Osteoblast (primary cell): Measurements from ENCODE around the gene MLANA. TPM values are rescaled to one million over a fixed set of nuclear protein-coding genes. Genes with fewer than 3 reads are reported as not detected.

ENCODE experiments used
- DNase-seq: peaks from one replicate; pipeline ENCODE4 v3.0.0; 2011; ENCODE audit warnings: low spot score, mixed read lengths; ENCODE audit not compliant: insufficient read length; ENCODE audit errors: missing footprints
- H2AFZ ChIP-seq: 2 replicates; pipeline ENCODE4 v1.6.0; 2011; ENCODE audit warnings: mild to moderate bottlenecking, low read length
- H3K27ac ChIP-seq: 2 replicates; pipeline ENCODE4 v1.5.1; 2011; ENCODE audit warnings: mild to moderate bottlenecking, low read depth, low read length, moderate library complexity
- H3K27me3 ChIP-seq: 2 replicates; pipeline ENCODE4 v1.6.0; 2012; ENCODE audit warnings: mild to moderate bottlenecking, control low read depth, inconsistent platforms, low read length, moderate library complexity; ENCODE audit not compliant: insufficient read depth
- H3K36me3 ChIP-seq: 2 replicates; pipeline ENCODE4 v1.5.1; 2011; ENCODE audit warnings: mild to moderate bottlenecking, low read length, control low read depth, moderate library complexity; ENCODE audit not compliant: insufficient read depth
- H3K4me1 ChIP-seq: 2 replicates; pipeline ENCODE4 v1.5.1; 2011; ENCODE audit warnings: mild to moderate bottlenecking, low read length, control low read depth, moderate library complexity; ENCODE audit not compliant: insufficient read depth
- H3K4me2 ChIP-seq: 2 replicates; pipeline ENCODE4 v1.6.0; 2011; ENCODE audit warnings: mild to moderate bottlenecking, low read length; ENCODE audit not compliant: insufficient read depth
- H3K4me3 ChIP-seq: fragments of 200-600 bp; sonication (generic); 3 replicates; pipeline ENCODE4 v1.5.1; 2012; ENCODE audit warnings: mild to moderate bottlenecking, low read length, inconsistent platforms; ENCODE audit not compliant: insufficient read depth
- H3K79me2 ChIP-seq: 2 replicates; pipeline ENCODE4 v1.6.0; 2012; ENCODE audit warnings: mild to moderate bottlenecking, low read length, control low read depth, inconsistent platforms; ENCODE audit not compliant: insufficient read depth
- H3K9me3 ChIP-seq: 2 replicates; pipeline ENCODE4 v1.5.1; 2011; ENCODE audit warnings: low read depth, low read length, control low read depth
- H4K20me1 ChIP-seq: 2 replicates; pipeline ENCODE4 v1.6.0; 2012; ENCODE audit warnings: mild to moderate bottlenecking, low read length, control low read depth; ENCODE audit not compliant: insufficient read depth
- total RNA-seq: library from RNA; depleted of rRNA; stranded (reverse); fragments of >200 nt; gene quantifications from 2 replicates; pipeline ENCODE4 v1.2.3, GENCODE V29; 2012
- TF ChIP-seq, protein P1 (sequence below): IDR thresholded peaks from 2 replicates; pipeline ENCODE4 v1.5.1; 2011; ENCODE audit warnings: mild to moderate bottlenecking, low read depth, low read length, moderate library complexity; ENCODE audit errors: extremely low read depth

The MLANA gene
- total RNA-seq, 1 donor, result not detected

GRCh38 chr9:5868235-5868634 lies 22.5 kb upstream of the MLANA start:
- DNase-seq, result no peak
- Histone ChIP-seq H3K4me2 (no peak overlapping the region), H3K79me2 (no peaks in the 10 kb centered on the region), H3K4me1 (no peaks in the 10 kb centered on the region), H2AFZ (no peak overlapping the region), H3K4me3 (no peak overlapping the region), H3K27ac (no peak overlapping the region), H4K20me1 (no peaks in the 10 kb centered on the region), H3K36me3 (no peaks in the 10 kb centered on the region), H3K27me3 (no peaks in the 10 kb centered on the region), H3K9me3 (no peaks in the 10 kb centered on the region)
- TF ChIP-seq, protein P1, sequence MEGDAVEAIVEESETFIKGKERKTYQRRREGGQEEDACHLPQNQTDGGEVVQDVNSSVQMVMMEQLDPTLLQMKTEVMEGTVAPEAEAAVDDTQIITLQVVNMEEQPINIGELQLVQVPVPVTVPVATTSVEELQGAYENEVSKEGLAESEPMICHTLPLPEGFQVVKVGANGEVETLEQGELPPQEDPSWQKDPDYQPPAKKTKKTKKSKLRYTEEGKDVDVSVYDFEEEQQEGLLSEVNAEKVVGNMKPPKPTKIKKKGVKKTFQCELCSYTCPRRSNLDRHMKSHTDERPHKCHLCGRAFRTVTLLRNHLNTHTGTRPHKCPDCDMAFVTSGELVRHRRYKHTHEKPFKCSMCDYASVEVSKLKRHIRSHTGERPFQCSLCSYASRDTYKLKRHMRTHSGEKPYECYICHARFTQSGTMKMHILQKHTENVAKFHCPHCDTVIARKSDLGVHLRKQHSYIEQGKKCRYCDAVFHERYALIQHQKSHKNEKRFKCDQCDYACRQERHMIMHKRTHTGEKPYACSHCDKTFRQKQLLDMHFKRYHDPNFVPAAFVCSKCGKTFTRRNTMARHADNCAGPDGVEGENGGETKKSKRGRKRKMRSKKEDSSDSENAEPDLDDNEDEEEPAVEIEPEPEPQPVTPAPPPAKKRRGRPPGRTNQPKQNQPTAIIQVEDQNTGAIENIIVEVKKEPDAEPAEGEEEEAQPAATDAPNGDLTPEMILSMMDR, result no peak

DNA sequence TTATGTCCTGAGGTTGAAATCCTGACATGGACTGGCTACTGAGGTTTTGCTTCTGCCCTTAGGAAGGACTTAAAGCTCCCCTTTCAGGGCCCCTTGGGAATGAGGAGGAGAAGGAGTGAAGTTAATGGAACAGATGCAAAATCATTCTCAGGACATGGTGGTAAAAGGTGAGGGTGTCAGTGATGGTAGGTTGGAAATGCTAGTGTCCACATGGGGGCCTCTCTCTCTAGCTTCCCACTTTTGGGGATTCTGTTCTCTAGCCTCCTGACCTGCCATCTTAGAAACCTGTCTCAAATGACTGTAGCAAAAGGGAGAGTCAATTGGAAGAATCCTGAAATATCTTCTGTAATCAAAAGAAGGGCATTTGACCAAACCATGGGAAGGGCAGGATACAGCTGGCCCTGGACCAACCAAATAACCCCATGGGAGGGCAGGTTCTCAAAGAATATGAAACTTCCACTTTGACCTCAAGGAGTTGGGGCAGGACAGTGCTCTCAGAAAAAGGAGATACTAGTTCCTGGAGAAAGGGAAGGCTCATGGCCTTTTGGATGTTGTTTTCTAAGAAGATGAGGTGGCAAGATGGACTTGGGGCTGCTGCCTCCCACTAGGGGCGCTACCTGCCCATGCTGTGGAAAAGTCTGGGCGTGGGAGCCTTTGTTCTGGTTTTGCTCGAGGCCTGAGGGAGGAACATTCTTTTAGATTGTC lies 21.2 kb upstream of the MLANA start:
- TF ChIP-seq, protein P1, result peak; percentile 34
- Histone ChIP-seq H3K4me3 (no peak overlapping the region), H3K79me2 (no peaks in the 10 kb centered on the region), H3K27me3 (no peaks in the 10 kb centered on the region), H3K9me3 (no peaks in the 10 kb centered on the region), H2AFZ (no peak overlapping the region), H3K27ac (no peak overlapping the region), H3K4me1 (no peaks in the 10 kb centered on the region), H4K20me1 (no peaks in the 10 kb centered on the region), H3K36me3 (no peaks in the 10 kb centered on the region), H3K4me2 (no peak overlapping the region)
- DNase-seq, result peak; percentile 63

DNA sequence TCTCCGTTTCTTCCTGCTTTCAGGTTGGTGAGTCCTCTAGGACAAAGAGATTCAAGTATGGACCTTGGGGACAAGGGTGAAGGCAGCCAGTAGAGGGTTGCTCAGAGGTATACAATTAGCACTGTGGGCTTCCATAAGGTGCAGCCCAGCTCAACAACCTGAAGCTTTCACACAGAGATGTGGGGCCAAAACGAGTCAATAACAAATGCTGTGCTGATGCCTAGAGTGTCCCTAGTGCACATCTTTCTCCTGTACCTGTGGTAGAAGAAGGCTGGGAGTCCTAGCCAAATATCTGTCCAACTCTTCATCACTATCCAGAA lies 20.7 kb upstream of the MLANA start:
- no peaks in the 10 kb centered on the region for H4K20me1 ChIP-seq
- no peak overlapping the region for H3K27ac ChIP-seq
- H3K4me2 ChIP-seq, result no peak overlapping the region
- H3K27me3 ChIP-seq, result no peaks in the 10 kb centered on the region
- no peaks in the 10 kb centered on the region for H3K9me3 ChIP-seq
- H3K4me3 ChIP-seq, result no peak overlapping the region
- TF ChIP-seq, protein P1, result no peak
- no peak overlapping the region for H2AFZ ChIP-seq
- no peaks in the 10 kb centered on the region for H3K36me3 ChIP-seq
- no peaks in the 10 kb centered on the region for H3K4me1 ChIP-seq
- DNase-seq, result no peak
- no peaks in the 10 kb centered on the region for H3K79me2 ChIP-seq

DNA sequence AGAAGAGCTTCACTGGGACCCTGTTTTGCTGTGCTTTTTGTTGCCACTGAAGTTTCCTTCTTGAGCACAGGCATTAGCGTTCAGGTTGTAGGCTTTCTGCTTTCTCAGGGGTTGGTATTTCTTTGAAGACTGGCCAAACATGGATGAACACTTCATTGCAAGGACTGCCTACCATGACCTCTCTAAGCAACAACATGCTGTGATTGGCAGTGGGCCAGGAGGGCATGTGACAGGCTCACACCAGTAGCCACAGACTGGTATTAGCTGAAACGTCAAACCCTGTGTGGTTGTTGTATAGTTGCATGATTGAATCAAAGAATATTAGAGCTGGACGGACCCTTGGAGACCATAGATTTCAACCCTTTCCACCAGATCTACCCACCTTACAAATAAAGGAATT lies 20.0 kb upstream of the MLANA start:
- Histone ChIP-seq H3K36me3 (no peaks in the 10 kb centered on the region), H3K79me2 (no peaks in the 10 kb centered on the region), H3K9me3 (no peaks in the 10 kb centered on the region), H3K27me3 (no peaks in the 10 kb centered on the region), H3K27ac (no peak overlapping the region), H3K4me3 (no peak overlapping the region), H3K4me2 (no peak overlapping the region), H4K20me1 (no peaks in the 10 kb centered on the region), H3K4me1 (no peaks in the 10 kb centered on the region), H2AFZ (no peak overlapping the region)
- peak; percentile 42 for DNase-seq
- TF ChIP-seq, protein P1, result no peak
